ENCODE data around the gene BCL2.

The BCL2 gene

GRCh38 chr18:63284827-63285733 lies 34.5 kb downstream of the BCL2 start:
- no peak for DNase-seq

GRCh38 chr18:63284173-63284799 lies 35.3 kb downstream of the BCL2 start:
- no peak for DNase-seq

- DNase-seq, result no peak
Observed at GRCh38 chr18:63283305-63284094, 36.1 kb downstream of the BCL2 start.

- no peak for DNase-seq
Observed at GRCh38 chr18:63282793-63283192, 36.8 kb downstream of the BCL2 start.

GRCh38 chr18:63273222-63273927 lies 46.2 kb downstream of the BCL2 start:
- DNase-seq, result no peak

GRCh38 chr18:63272638-63273037 lies 46.9 kb downstream of the BCL2 start:
- DNase-seq, result no peak

GRCh38 chr18:63271881-63272299 lies 47.7 kb downstream of the BCL2 start:
- peak; percentile 56 to 84 (median 73) for DNase-seq

- DNase-seq, result no peak
Observed at GRCh38 chr18:63271148-63271547, 48.4 kb downstream of the BCL2 start.

GRCh38 chr18:63267975-63268721 lies 51.4 kb downstream of the BCL2 start:
- no peak for DNase-seq

- DNase-seq, result peak in 3 of 4 experiments; percentile 27 to 40 (median 37)
Observed at GRCh38 chr18:63266888-63267790, 52.4 kb downstream of the BCL2 start.

- DNase-seq, result no peak
Observed at GRCh38 chr18:63265326-63265725, 54.2 kb downstream of the BCL2 start.

- no peak for DNase-seq
Observed at GRCh38 chr18:63264871-63265270, 54.7 kb downstream of the BCL2 start.

- DNase-seq, result no peak
Observed at GRCh38 chr18:63263444-63263843, 56.1 kb downstream of the BCL2 start.

GRCh38 chr18:63262369-63263335 lies 56.9 kb downstream of the BCL2 start:
- DNase-seq, result no peak

GRCh38 chr18:63261029-63261428 lies 58.5 kb downstream of the BCL2 start:
- no peak for DNase-seq

- DNase-seq, result no peak
Observed at GRCh38 chr18:63260380-63260754, 59.2 kb downstream of the BCL2 start.

GRCh38 chr18:63259567-63260379 lies 59.8 kb downstream of the BCL2 start:
- no peak for DNase-seq

- no peak for DNase-seq
Observed at GRCh38 chr18:63258749-63259566, 60.6 kb downstream of the BCL2 start.

Measured in suppressor macrophage (primary cell).